Measurements from ENCODE around the gene CLASP2. TPM values are rescaled to one million over a fixed set of nuclear protein-coding genes. Genes with fewer than 3 reads are reported as not detected.
"Not testable (repeated sequence)": the region's sequence is repeated elsewhere in the genome, so short reads cannot be mapped to it uniquely, and the experiment has no call there.

Gene CLASP2
- total RNA-seq, 3 donors from 2014 or later = 38.2 to 51.5 (median 47.9) TPM

GRCh38 chr3:33523093-33523667 lies 194.9 kb downstream of the CLASP2 start:
- peaks cover 14% of the 10 kb centered on the region for H3K9me3 Mint-ChIP-seq
- no peak for ATAC-seq
- no peak for DNase-seq
- peaks cover 55% of the 10 kb centered on the region for H3K36me3 Mint-ChIP-seq (ENCODE audit: insufficient read depth)
- H3K4me3 Mint-ChIP-seq = no peak overlapping the region
- no peaks in the 10 kb centered on the region for H3K27me3 Mint-ChIP-seq (ENCODE audit: low read depth)
- no peaks in the 10 kb centered on the region for H3K4me1 Mint-ChIP-seq (ENCODE audit: low read depth)

- ATAC-seq (no peak), DNase-seq (no peak)
- Mint-ChIP-seq H3K4me3 (no peak overlapping the region), H3K9me3 (peaks cover 8% of the 10 kb centered on the region), H3K36me3 (ENCODE audit: insufficient read depth) (peaks cover 48% of the 10 kb centered on the region), H3K4me1 (ENCODE audit: low read depth) (no peaks in the 10 kb centered on the region), H3K27me3 (ENCODE audit: low read depth) (no peaks in the 10 kb centered on the region)
Measured at GRCh38 chr3:33521736-33522135, 196.3 kb downstream of the CLASP2 start.

GRCh38 chr3:33513262-33513863 lies 204.7 kb downstream of the CLASP2 start:
- H3K9me3 Mint-ChIP-seq = no peaks in the 10 kb centered on the region
- no peaks in the 10 kb centered on the region for H3K4me1 Mint-ChIP-seq (ENCODE audit: low read depth)
- H3K36me3 Mint-ChIP-seq (ENCODE audit: insufficient read depth) = peaks cover 36% of the 10 kb centered on the region
- ATAC-seq (peak in 1 of 2 donors; percentile 67), DNase-seq (no peak)
- no peak overlapping the region for H3K4me3 Mint-ChIP-seq
- H3K27me3 Mint-ChIP-seq (ENCODE audit: low read depth) = no peaks in the 10 kb centered on the region

GRCh38 chr3:33505027-33505426 lies 213.0 kb downstream of the CLASP2 start:
- ATAC-seq (no peak), DNase-seq (no peak)
- H3K9me3 Mint-ChIP-seq = peaks cover 3% of the 10 kb centered on the region
- H3K4me3 Mint-ChIP-seq = no peak overlapping the region
- H3K27me3 Mint-ChIP-seq (ENCODE audit: low read depth) = no peaks in the 10 kb centered on the region
- peaks cover 43% of the 10 kb centered on the region for H3K36me3 Mint-ChIP-seq (ENCODE audit: insufficient read depth)
- no peaks in the 10 kb centered on the region for H3K4me1 Mint-ChIP-seq (ENCODE audit: low read depth)

GRCh38 chr3:33496449-33496848 lies 221.6 kb downstream of the CLASP2 start:
- ATAC-seq = no peak
- H3K9me3 Mint-ChIP-seq = peaks cover 3% of the 10 kb centered on the region
- no peak overlapping the region for H3K4me3 Mint-ChIP-seq
- H3K4me1 Mint-ChIP-seq (ENCODE audit: low read depth) = no peaks in the 10 kb centered on the region
- DNase-seq = no peak
- H3K36me3 Mint-ChIP-seq (ENCODE audit: insufficient read depth) = peaks cover 15% of the 10 kb centered on the region
- no peaks in the 10 kb centered on the region for H3K27me3 Mint-ChIP-seq (ENCODE audit: low read depth)

GRCh38 chr3:33491721-33492120 lies 226.3 kb downstream of the CLASP2 start:
- DNase-seq = no peak
- Mint-ChIP-seq H3K4me3 (no peak overlapping the region), H3K4me1 (ENCODE audit: low read depth) (no peaks in the 10 kb centered on the region), H3K9me3 (no peaks in the 10 kb centered on the region), H3K27me3 (ENCODE audit: low read depth) (no peaks in the 10 kb centered on the region), H3K36me3 (ENCODE audit: insufficient read depth) (no peaks in the 10 kb centered on the region)
- ATAC-seq = no peak

- Mint-ChIP-seq H3K27me3 (ENCODE audit: low read depth) (no peaks in the 10 kb centered on the region), H3K9me3 (no peaks in the 10 kb centered on the region), H3K4me1 (ENCODE audit: low read depth) (no peaks in the 10 kb centered on the region), H3K36me3 (ENCODE audit: insufficient read depth) (no peaks in the 10 kb centered on the region), H3K4me3 (no peak overlapping the region)
- ATAC-seq = no peak
- no peak for DNase-seq
Measured at GRCh38 chr3:33490641-33491241, 227.3 kb downstream of the CLASP2 start.

- ATAC-seq (no peak), DNase-seq (no peak)
- no peak overlapping the region for H3K4me3 Mint-ChIP-seq
- H3K9me3 Mint-ChIP-seq = no peaks in the 10 kb centered on the region
- H3K27me3 Mint-ChIP-seq (ENCODE audit: low read depth) = no peaks in the 10 kb centered on the region
- no peaks in the 10 kb centered on the region for H3K36me3 Mint-ChIP-seq (ENCODE audit: insufficient read depth)
- no peaks in the 10 kb centered on the region for H3K4me1 Mint-ChIP-seq (ENCODE audit: low read depth)
Measured at GRCh38 chr3:33488683-33489082, 229.4 kb downstream of the CLASP2 start.

GRCh38 chr3:33488246-33488645 lies 229.8 kb downstream of the CLASP2 start:
- Mint-ChIP-seq H3K27me3 (ENCODE audit: low read depth) (no peaks in the 10 kb centered on the region), H3K4me3 (no peak overlapping the region), H3K9me3 (no peaks in the 10 kb centered on the region), H3K4me1 (ENCODE audit: low read depth) (no peaks in the 10 kb centered on the region), H3K36me3 (ENCODE audit: insufficient read depth) (no peaks in the 10 kb centered on the region)
- no peak for ATAC-seq
- DNase-seq = no peak

- ATAC-seq = no peak
- H3K9me3 Mint-ChIP-seq = no peaks in the 10 kb centered on the region
- no peaks in the 10 kb centered on the region for H3K27me3 Mint-ChIP-seq (ENCODE audit: low read depth)
- no peaks in the 10 kb centered on the region for H3K4me1 Mint-ChIP-seq (ENCODE audit: low read depth)
- H3K4me3 Mint-ChIP-seq = no peak overlapping the region
- no peak for DNase-seq
- no peaks in the 10 kb centered on the region for H3K36me3 Mint-ChIP-seq (ENCODE audit: insufficient read depth)
Measured at GRCh38 chr3:33482111-33482521, 235.9 kb downstream of the CLASP2 start.

- Mint-ChIP-seq H3K27me3 (ENCODE audit: low read depth) (no peaks in the 10 kb centered on the region), H3K36me3 (ENCODE audit: insufficient read depth) (no peaks in the 10 kb centered on the region), H3K4me1 (ENCODE audit: low read depth) (no peaks in the 10 kb centered on the region), H3K4me3 (no peak overlapping the region), H3K9me3 (no peaks in the 10 kb centered on the region)
- DNase-seq (no peak), ATAC-seq (no peak)
Measured at GRCh38 chr3:33474896-33475295, 243.2 kb downstream of the CLASP2 start.

GRCh38 chr3:33473813-33474212 lies 244.2 kb downstream of the CLASP2 start:
- Mint-ChIP-seq H3K9me3 (no peaks in the 10 kb centered on the region), H3K4me3 (no peak overlapping the region), H3K27me3 (ENCODE audit: low read depth) (no peaks in the 10 kb centered on the region), H3K36me3 (ENCODE audit: insufficient read depth) (no peaks in the 10 kb centered on the region), H3K4me1 (ENCODE audit: low read depth) (no peaks in the 10 kb centered on the region)
- ATAC-seq = no peak
- no peak for DNase-seq

- H3K4me1 Mint-ChIP-seq (ENCODE audit: low read depth) = no peaks in the 10 kb centered on the region
- no peak for DNase-seq
- no peaks in the 10 kb centered on the region for H3K27me3 Mint-ChIP-seq (ENCODE audit: low read depth)
- peaks cover 15% of the 10 kb centered on the region for H3K36me3 Mint-ChIP-seq (ENCODE audit: insufficient read depth)
- H3K4me3 Mint-ChIP-seq = no peak overlapping the region
- no peaks in the 10 kb centered on the region for H3K9me3 Mint-ChIP-seq
- no peak for ATAC-seq
Measured at GRCh38 chr3:33467786-33468185, 250.3 kb downstream of the CLASP2 start.

GRCh38 chr3:33461097-33461496 lies 257.0 kb downstream of the CLASP2 start:
- Mint-ChIP-seq H3K9me3 (peaks cover 4% of the 10 kb centered on the region), H3K27me3 (ENCODE audit: low read depth) (no peaks in the 10 kb centered on the region), H3K36me3 (ENCODE audit: insufficient read depth) (peaks cover 8% of the 10 kb centered on the region), H3K4me1 (ENCODE audit: low read depth) (no peaks in the 10 kb centered on the region), H3K4me3 (no peak overlapping the region)
- no peak for DNase-seq
- no peak for ATAC-seq

- H3K4me1 Mint-ChIP-seq (ENCODE audit: low read depth); DNase-seq; ATAC-seq; H3K36me3 Mint-ChIP-seq (ENCODE audit: insufficient read depth); H3K9me3 Mint-ChIP-seq; H3K27me3 Mint-ChIP-seq (ENCODE audit: low read depth); H3K4me3 Mint-ChIP-seq: not testable (repeated sequence)
Measured at GRCh38 chr3:33459577-33459976, 258.5 kb downstream of the CLASP2 start.
